ENCODE measurements around the gene PTGDS.
"Not testable (repeated sequence)": the region's sequence is repeated elsewhere in the genome, so short reads cannot be mapped to it uniquely, and the experiment has no call there.

PTGDS gene

DNA sequence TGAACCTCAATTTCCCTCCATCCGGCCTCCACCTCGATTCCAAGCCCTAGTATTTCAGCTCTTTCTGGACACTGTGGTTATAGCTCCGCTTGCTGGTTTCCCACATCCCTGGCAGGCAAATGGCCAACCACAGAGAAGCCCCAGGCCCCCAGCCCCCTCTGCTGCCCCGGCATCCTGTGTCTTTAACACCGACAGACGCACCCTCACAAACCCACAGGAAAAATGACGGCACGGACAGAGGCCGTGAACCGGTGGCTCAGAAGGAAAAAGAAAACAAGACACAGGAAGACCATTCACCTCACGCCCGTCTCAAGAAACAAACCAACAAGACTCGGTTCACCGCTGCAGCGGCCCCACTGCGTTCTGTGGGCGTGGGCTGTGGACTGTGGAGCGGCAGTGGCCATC, 20.5 kb downstream of the PTGDS start:
- TF ChIP-seq, protein P1, sequence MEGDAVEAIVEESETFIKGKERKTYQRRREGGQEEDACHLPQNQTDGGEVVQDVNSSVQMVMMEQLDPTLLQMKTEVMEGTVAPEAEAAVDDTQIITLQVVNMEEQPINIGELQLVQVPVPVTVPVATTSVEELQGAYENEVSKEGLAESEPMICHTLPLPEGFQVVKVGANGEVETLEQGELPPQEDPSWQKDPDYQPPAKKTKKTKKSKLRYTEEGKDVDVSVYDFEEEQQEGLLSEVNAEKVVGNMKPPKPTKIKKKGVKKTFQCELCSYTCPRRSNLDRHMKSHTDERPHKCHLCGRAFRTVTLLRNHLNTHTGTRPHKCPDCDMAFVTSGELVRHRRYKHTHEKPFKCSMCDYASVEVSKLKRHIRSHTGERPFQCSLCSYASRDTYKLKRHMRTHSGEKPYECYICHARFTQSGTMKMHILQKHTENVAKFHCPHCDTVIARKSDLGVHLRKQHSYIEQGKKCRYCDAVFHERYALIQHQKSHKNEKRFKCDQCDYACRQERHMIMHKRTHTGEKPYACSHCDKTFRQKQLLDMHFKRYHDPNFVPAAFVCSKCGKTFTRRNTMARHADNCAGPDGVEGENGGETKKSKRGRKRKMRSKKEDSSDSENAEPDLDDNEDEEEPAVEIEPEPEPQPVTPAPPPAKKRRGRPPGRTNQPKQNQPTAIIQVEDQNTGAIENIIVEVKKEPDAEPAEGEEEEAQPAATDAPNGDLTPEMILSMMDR (conservative IDR thresholded peaks at IDR 0.05; ENCODE audit: low read depth, low read length) = no peak
- DNase-seq (ENCODE audit: low read depth) = no peak
- H3K4me3 ChIP-seq (ENCODE audit: low read length) = no peak overlapping the region

DNA sequence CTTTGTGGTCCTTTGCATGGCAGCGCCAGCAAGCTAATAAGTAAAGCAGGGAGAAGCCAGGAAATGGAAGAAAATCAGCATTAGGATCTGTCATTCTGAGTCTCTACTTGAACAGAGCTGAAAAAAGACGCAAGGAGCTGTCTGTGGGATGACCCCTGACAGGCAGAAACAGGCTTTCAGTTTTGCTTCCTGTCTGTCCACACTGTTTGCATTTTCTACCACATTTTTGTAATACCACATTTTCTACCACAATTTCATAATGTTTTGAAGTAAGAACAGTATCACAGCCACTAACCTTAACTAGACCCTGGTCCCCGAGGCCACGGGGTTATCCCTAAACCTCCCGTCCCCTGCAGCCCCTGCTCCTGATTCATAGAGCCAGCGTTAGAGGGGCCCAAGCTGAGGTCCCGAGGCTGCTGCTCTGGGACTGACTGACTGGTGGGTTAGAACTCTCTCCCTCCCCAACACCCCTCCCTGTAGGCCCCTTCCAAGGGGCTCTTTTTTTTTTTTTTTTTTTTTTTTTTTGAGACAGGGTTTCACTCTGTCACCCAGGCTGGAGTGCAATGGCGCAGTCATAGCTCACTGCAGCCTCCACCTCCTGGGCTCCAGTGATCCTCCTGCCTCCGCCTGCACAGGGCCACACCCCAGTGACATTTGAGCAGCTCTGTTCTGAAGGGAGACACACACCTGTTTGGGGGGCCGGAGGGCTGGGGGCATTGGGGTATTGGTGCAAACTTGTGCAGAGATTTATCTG, 23.1 kb downstream of the PTGDS start:
- H3K4me3 ChIP-seq (ENCODE audit: low read length) = no peak overlapping the region
- TF ChIP-seq, protein P1 (conservative IDR thresholded peaks at IDR 0.05; ENCODE audit: low read depth, low read length) = no peak
- no peak for DNase-seq (ENCODE audit: low read depth)

DNA sequence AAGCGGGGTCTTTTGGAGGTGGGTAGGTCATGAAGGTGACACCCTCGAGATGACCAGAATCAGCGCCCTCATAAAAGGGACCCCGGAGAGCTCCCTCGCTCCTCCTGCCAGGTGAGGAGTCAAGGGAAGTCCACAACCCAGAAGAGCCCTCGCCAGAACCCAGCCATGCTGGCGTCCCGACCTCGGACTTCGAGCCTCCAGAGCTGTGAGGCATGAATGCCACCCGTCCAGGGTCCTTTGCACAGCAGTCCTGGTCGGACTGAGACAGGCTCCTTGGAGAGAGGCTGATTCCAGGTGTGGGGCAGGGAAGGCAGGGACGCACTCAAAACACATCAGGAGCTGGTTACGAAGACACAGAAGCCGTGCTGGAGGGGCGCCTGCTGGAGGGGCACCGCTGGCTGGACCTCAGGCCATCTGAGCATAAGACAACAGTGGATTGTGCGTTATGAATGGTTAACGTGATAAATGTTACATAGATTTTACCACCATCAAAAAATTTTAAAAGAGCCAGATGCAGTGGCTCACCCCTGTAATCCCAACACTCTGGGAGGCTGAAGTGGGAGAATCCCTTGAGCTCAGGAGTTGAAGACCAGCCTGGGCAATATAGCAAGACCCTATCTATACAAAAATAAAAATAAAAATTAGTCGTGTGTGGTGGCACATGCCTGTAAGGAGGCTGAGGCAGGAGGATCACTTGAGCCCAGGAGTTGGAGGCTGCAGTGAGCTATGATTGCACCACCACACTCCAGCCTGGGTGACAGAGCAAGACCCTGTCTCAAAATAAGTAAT, 24.7 kb downstream of the PTGDS start:
- H3K4me3 ChIP-seq (ENCODE audit: low read length) = no peak overlapping the region
- no peak for DNase-seq (ENCODE audit: low read depth)
- TF ChIP-seq, protein P1 (conservative IDR thresholded peaks at IDR 0.05; ENCODE audit: low read depth, low read length) = no peak

DNA sequence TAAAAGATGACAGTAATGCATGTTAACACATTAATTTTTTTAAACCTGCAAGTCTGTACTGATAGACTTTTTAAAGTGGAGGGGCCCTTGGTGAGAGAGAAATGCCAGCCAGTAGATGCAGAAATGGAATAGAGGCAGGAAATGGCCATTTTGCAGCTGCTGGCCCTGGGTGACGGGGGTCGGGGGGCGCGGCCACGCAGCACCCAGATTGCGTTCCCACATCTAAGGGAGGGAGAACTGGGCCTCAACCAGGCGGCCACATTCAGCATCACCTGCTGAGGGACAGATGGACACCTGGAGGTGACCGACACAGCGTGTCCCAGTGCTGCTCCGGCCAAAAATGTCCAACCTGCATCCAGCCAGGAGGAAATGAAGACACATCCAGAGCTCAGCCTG, 25.3 kb downstream of the PTGDS start:
- DNase-seq (ENCODE audit: low read depth) = no peak
- TF ChIP-seq, protein P1 (conservative IDR thresholded peaks at IDR 0.05; ENCODE audit: low read depth, low read length) = no peak
- no peak overlapping the region for H3K4me3 ChIP-seq (ENCODE audit: low read length)

DNA sequence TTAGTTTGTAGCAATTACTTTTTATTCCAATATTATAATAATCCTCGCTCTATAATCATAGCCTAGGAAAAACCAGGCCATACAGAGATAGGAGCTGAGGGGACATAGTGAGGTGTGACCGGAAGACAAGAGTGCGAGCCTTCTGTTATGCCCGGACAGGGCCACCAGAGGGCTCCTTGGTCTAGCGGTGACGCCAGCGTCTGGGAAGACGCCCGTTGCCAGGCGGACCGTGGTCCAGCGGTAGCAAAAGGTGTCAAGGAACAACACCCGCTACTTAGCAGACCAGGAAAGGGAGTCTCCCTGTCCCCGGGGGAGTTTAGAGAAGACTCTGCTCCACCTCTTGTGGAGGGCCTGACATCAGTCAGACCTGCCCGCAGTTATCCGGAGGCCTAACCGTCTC, 27.0 kb downstream of the PTGDS start:
- H3K4me3 ChIP-seq (ENCODE audit: low read length); DNase-seq (ENCODE audit: low read depth): not testable (repeated sequence)
- TF ChIP-seq, protein P1 (conservative IDR thresholded peaks at IDR 0.05; ENCODE audit: low read depth, low read length) = peak; percentile 37

DNA sequence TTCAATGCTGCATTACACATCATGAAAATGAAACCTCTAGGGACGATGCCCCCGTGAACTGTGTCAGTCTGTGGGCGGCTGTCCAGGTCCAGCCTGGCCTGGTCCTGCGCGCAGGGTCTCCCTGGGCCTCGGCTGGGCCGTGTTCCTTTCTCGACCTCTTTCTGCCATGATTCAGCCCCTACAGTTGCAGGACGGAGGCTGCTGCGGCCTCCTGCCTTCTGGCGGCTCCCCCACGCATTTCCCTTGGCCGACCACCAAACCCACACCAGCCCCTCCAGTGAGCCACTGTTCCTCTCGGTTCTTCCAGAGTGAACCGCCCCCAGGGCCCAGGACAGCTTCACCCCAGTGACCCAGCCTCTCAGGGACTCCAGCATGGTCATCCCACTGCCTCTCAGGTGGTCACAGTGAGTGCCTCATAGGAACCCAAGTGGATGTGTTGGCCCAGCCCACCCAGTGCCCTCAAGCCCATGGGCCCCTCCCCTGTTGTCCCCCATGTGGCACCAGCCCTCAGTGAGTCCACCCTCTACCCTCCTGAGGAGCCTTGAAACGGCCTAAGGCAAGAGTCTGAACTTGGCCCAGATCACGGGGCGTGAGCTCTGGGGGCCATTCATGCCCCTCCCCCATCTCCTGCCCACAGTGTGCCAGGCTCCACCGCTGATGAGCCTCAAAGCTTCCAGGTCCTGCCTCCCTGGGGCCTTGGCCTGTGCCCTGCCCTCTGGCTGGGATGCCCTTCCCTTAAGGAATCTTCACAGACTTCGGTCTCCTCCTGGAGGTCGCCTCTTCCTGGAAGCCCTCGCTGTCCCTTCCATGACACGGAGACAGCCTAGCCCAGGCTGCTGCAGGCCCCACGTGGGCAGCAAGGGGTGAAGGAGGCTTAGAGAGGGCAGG, 29.1 kb downstream of the PTGDS start:
- TF ChIP-seq, protein P1 (conservative IDR thresholded peaks at IDR 0.05; ENCODE audit: low read depth, low read length) = no peak
- DNase-seq (ENCODE audit: low read depth) = no peak
- H3K4me3 ChIP-seq (ENCODE audit: low read length) = no peak overlapping the region

Measured in retinal pigment epithelial cell (primary cell).